ENCODE results near the gene IL1F10.

Gene IL1F10

GRCh38 chr2:113122364-113122763 lies 54.6 kb downstream of the IL1F10 start:
- H3K27ac ChIP-seq (replicated peaks): no peak overlapping the region
- TF ChIP-seq POLR2AphosphoS5 (IDR thresholded peaks at IDR 0.05; ENCODE audit: low read depth) (no peak), GABPA (IDR thresholded peaks at IDR 0.05; ENCODE audit: low read depth) (no peak), CTCF (IDR thresholded peaks at IDR 0.05; ENCODE audit: insufficient read depth, low read length) (no peak), REST (IDR thresholded peaks at IDR 0.05; ENCODE audit: insufficient replicate concordance, low read depth) (no peak), SPI1 (IDR thresholded peaks at IDR 0.05; ENCODE audit: borderline replicate concordance, low read depth) (no peak)
- H3K27me3 ChIP-seq (ENCODE audit: insufficient read depth, poor library complexity, severe bottlenecking): no peaks in the 10 kb centered on the region
- no peak overlapping the region for H3K4me3 ChIP-seq (replicated peaks; ENCODE audit: insufficient read depth, low read length)
- DNase-seq (ENCODE audit: low read depth in 1 of 2, low spot score in 1 of 2): no peak

GRCh38 chr2:113123726-113124125 lies 56.0 kb downstream of the IL1F10 start:
- Histone ChIP-seq H3K27ac (replicated peaks) (no peak overlapping the region), H3K4me3 (replicated peaks; ENCODE audit: insufficient read depth, low read length) (no peak overlapping the region), H3K27me3 (ENCODE audit: insufficient read depth, poor library complexity, severe bottlenecking) (no peaks in the 10 kb centered on the region)
- no peak for DNase-seq (ENCODE audit: low read depth in 1 of 2, low spot score in 1 of 2)
- TF ChIP-seq GABPA (IDR thresholded peaks at IDR 0.05; ENCODE audit: low read depth): no peak
- peak; percentile 6; the same call in 1 of the 2 replicates for TF ChIP-seq SPI1 (IDR thresholded peaks at IDR 0.05; ENCODE audit: borderline replicate concordance, low read depth)

- H3K4me3 ChIP-seq (replicated peaks; ENCODE audit: insufficient read depth, low read length): no peak overlapping the region
- peak in 1 of 2 experiments; percentile 58 for DNase-seq (ENCODE audit: low read depth in 1 of 2, low spot score in 1 of 2)
- H3K27ac ChIP-seq (replicated peaks): no peak overlapping the region
- H3K27me3 ChIP-seq (ENCODE audit: insufficient read depth, poor library complexity, severe bottlenecking): no peaks in the 10 kb centered on the region
- TF ChIP-seq POLR2AphosphoS5 (IDR thresholded peaks at IDR 0.05; ENCODE audit: low read depth) (no peak), GABPA (IDR thresholded peaks at IDR 0.05; ENCODE audit: low read depth) (no peak), SPI1 (IDR thresholded peaks at IDR 0.05; ENCODE audit: borderline replicate concordance, low read depth) (no peak), REST (IDR thresholded peaks at IDR 0.05; ENCODE audit: insufficient replicate concordance, low read depth) (no peak), CTCF (IDR thresholded peaks at IDR 0.05; ENCODE audit: insufficient read depth, low read length) (no peak)
Observed at GRCh38 chr2:113124181-113124961, 56.6 kb downstream of the IL1F10 start.

Measured in HL-60 (cell line).